Mucosa of stomach (tissue), 1 donor: ENCODE results near the gene EPB41L4A.

ENCODE experiments used
- H3K27me3 ChIP-seq: one replicate; pipeline ENCODE4 v1.7.0; 2013; ENCODE audit warnings: mild to moderate bottlenecking, low read length; ENCODE audit not compliant: control insufficient read depth, insufficient read depth
- H3K36me3 ChIP-seq: one replicate; pipeline ENCODE4 v1.7.0; 2013; ENCODE audit warnings: low read length; ENCODE audit not compliant: control insufficient read depth, insufficient read depth
- H3K4me1 ChIP-seq: one replicate; pipeline ENCODE4 v1.7.0; 2013; ENCODE audit warnings: mild to moderate bottlenecking, low read length; ENCODE audit not compliant: control insufficient read depth, insufficient read depth
- H3K4me3 ChIP-seq: one replicate; pipeline ENCODE4 v1.7.0; 2013; ENCODE audit warnings: low read length
- H3K9ac ChIP-seq: one replicate; pipeline ENCODE4 v1.7.0; 2013; ENCODE audit warnings: mild to moderate bottlenecking, low read length, moderate library complexity
- H3K9me3 ChIP-seq: one replicate; pipeline ENCODE4 v1.7.0; 2013; ENCODE audit warnings: mild to moderate bottlenecking, low read length, moderate library complexity; ENCODE audit not compliant: control insufficient read depth
- donor health status: Pancreatic carcinoma.

EPB41L4A gene

GRCh38 chr5:112186401-112186990, 232.6 kb downstream of the EPB41L4A start:
- no peaks in the 10 kb centered on the region for H3K27me3 ChIP-seq
- no peaks in the 10 kb centered on the region for H3K9me3 ChIP-seq
- H3K4me1 ChIP-seq, result no peaks in the 10 kb centered on the region
- H3K4me3 ChIP-seq, result no peak overlapping the region
- H3K9ac ChIP-seq, result no peak overlapping the region
- no peaks in the 10 kb centered on the region for H3K36me3 ChIP-seq

- Histone ChIP-seq H3K9me3 (no peaks in the 10 kb centered on the region), H3K9ac (no peak overlapping the region), H3K4me3 (no peak overlapping the region), H3K4me1 (no peaks in the 10 kb centered on the region), H3K36me3 (no peaks in the 10 kb centered on the region), H3K27me3 (no peaks in the 10 kb centered on the region)
These were observed 235.2 kb downstream of the EPB41L4A start for GRCh38 chr5:112183874-112184273.

GRCh38 chr5:112183103-112183711, 235.9 kb downstream of the EPB41L4A start:
- no peaks in the 10 kb centered on the region for H3K36me3 ChIP-seq
- no peaks in the 10 kb centered on the region for H3K27me3 ChIP-seq
- H3K4me3 ChIP-seq, result no peak overlapping the region
- no peaks in the 10 kb centered on the region for H3K4me1 ChIP-seq
- H3K9me3 ChIP-seq, result no peaks in the 10 kb centered on the region
- no peak overlapping the region for H3K9ac ChIP-seq

- no peaks in the 10 kb centered on the region for H3K36me3 ChIP-seq
- H3K4me1 ChIP-seq, result no peaks in the 10 kb centered on the region
- no peak overlapping the region for H3K4me3 ChIP-seq
- no peaks in the 10 kb centered on the region for H3K9me3 ChIP-seq
- H3K9ac ChIP-seq, result no peak overlapping the region
- H3K27me3 ChIP-seq, result no peaks in the 10 kb centered on the region
These were observed 239.8 kb downstream of the EPB41L4A start for GRCh38 chr5:112179290-112179689.

- no peaks in the 10 kb centered on the region for H3K9me3 ChIP-seq
- no peak overlapping the region for H3K4me3 ChIP-seq
- H3K4me1 ChIP-seq, result no peaks in the 10 kb centered on the region
- H3K36me3 ChIP-seq, result no peaks in the 10 kb centered on the region
- H3K27me3 ChIP-seq, result no peaks in the 10 kb centered on the region
- no peak overlapping the region for H3K9ac ChIP-seq
These were observed 244.0 kb downstream of the EPB41L4A start for GRCh38 chr5:112174959-112175594.

GRCh38 chr5:112165897-112166737, 253.0 kb downstream of the EPB41L4A start:
- Histone ChIP-seq H3K27me3 (no peaks in the 10 kb centered on the region), H3K36me3 (no peaks in the 10 kb centered on the region), H3K9me3 (no peaks in the 10 kb centered on the region), H3K4me3 (no peak overlapping the region), H3K4me1 (no peaks in the 10 kb centered on the region), H3K9ac (no peak overlapping the region)

- H3K9ac ChIP-seq, result no peak overlapping the region
- H3K4me3 ChIP-seq, result no peak overlapping the region
- H3K4me1 ChIP-seq, result peaks cover 1% of the 10 kb centered on the region
- H3K36me3 ChIP-seq, result no peaks in the 10 kb centered on the region
- no peaks in the 10 kb centered on the region for H3K27me3 ChIP-seq
- no peaks in the 10 kb centered on the region for H3K9me3 ChIP-seq
These were observed 253.7 kb downstream of the EPB41L4A start for GRCh38 chr5:112165399-112165798.

GRCh38 chr5:112163435-112163834, 255.6 kb downstream of the EPB41L4A start:
- H3K27me3 ChIP-seq, result no peaks in the 10 kb centered on the region
- no peaks in the 10 kb centered on the region for H3K9me3 ChIP-seq
- H3K4me3 ChIP-seq, result no peak overlapping the region
- no peak overlapping the region for H3K9ac ChIP-seq
- no peaks in the 10 kb centered on the region for H3K36me3 ChIP-seq
- H3K4me1 ChIP-seq, result peaks cover 5% of the 10 kb centered on the region

- Histone ChIP-seq H3K9ac (peak overlapping the region; percentile 67), H3K27me3 (no peaks in the 10 kb centered on the region)
These were observed 257.7 kb downstream of the EPB41L4A start for GRCh38 chr5:112161392-112161748.

GRCh38 chr5:112160652-112161391, 258.3 kb downstream of the EPB41L4A start:
- no peaks in the 10 kb centered on the region for H3K27me3 ChIP-seq
- peak overlapping the region; percentile 67 for H3K9ac ChIP-seq
- no peaks in the 10 kb centered on the region for H3K9me3 ChIP-seq

More at GRCh38 chr5:112161392-112161748, 257.7 kb downstream of the EPB41L4A start:
- H3K36me3 ChIP-seq, result no peaks in the 10 kb centered on the region
- peak overlapping the region; percentile 86 for H3K4me3 ChIP-seq
- H3K9me3 ChIP-seq, result no peaks in the 10 kb centered on the region
- peaks cover 5% of the 10 kb centered on the region for H3K4me1 ChIP-seq

GRCh38 chr5:112159435-112159834, 259.6 kb downstream of the EPB41L4A start:
- Histone ChIP-seq H3K27me3 (no peaks in the 10 kb centered on the region), H3K9ac (no peak overlapping the region), H3K4me3 (no peak overlapping the region), H3K9me3 (no peaks in the 10 kb centered on the region), H3K4me1 (peaks cover 5% of the 10 kb centered on the region), H3K36me3 (no peaks in the 10 kb centered on the region)

More at GRCh38 chr5:112160652-112161391, 258.3 kb downstream of the EPB41L4A start:
- Histone ChIP-seq H3K4me3 (peak overlapping the region; percentile 86), H3K36me3 (no peaks in the 10 kb centered on the region), H3K4me1 (peaks cover 5% of the 10 kb centered on the region)
